H1 (cell line): ENCODE data around the gene PGM1. TPM values are rescaled to one million over a fixed set of nuclear protein-coding genes. Genes with fewer than 3 reads are reported as not detected.

Experiments used
- CTCF ChIA-PET: fragments of 300-600 bp; sonication (Branson Sonifier 250); formaldehyde crosslinking; loops from one replicate; lab custom pipeline; 2021; ENCODE audit not compliant: partially characterized antibody; lab: Charles Lee
- POLR2A ChIA-PET: fragments of 300-600 bp; sonication (Branson Sonifier 250); formaldehyde crosslinking; loops from one replicate; lab custom pipeline; 2021; ENCODE audit warnings: inconsistent platforms; ENCODE audit not compliant: partially characterized antibody; lab: Charles Lee
- DNase-seq, 2 experiments: peaks; one replicate each; pipeline versions ENCODE4 v3.0.0 to v3.0.0-alpha.2; 2010 to 2022; ENCODE audit warnings: low spot score in 2 of 2, low read depth in 1 of 2, mixed read lengths in 1 of 2
- FAIRE-seq: peaks from 2 replicates; lab custom pipeline; 2011; peaks lifted over from hg19 to GRCh38; lab: Jason Lieb, UNC
- H2AFZ ChIP-seq: 2 replicates; pipeline ENCODE4 v1.8.1; 2012; ENCODE audit warnings: low read length, inconsistent platforms
- H2AK5ac ChIP-seq: 2 replicates; pipeline ENCODE4 v1.6.1; 2013; ENCODE audit warnings: low read depth, low read length
- H2BK120ac ChIP-seq: replicated peaks from 2 replicates; pipeline ENCODE3; 2013; ENCODE audit warnings: low read depth, low read length, inconsistent platforms
- H2BK12ac ChIP-seq: 2 replicates; pipeline ENCODE4 v1.6.1; 2013; ENCODE audit warnings: low read depth, low read length
- H2BK15ac ChIP-seq: 2 replicates; pipeline ENCODE4 v1.6.1; 2013; ENCODE audit warnings: low read length
- H2BK20ac ChIP-seq: 2 replicates; pipeline ENCODE4 v1.6.1; 2013; ENCODE audit warnings: low read length
- H2BK5ac ChIP-seq: 2 replicates; pipeline ENCODE4 v1.6.1; 2013; ENCODE audit warnings: low read depth, low read length
- H3K14ac ChIP-seq: 2 replicates; pipeline ENCODE4 v1.6.1; 2013; ENCODE audit warnings: inconsistent platforms; ENCODE audit not compliant: insufficient read length
- H3K18ac ChIP-seq: 2 replicates; pipeline ENCODE4 v1.6.1; 2013; ENCODE audit warnings: low read length; ENCODE audit errors: extremely low read depth
- H3K23ac ChIP-seq: 2 replicates; pipeline ENCODE4 v1.6.1; 2013; ENCODE audit warnings: inconsistent platforms; ENCODE audit not compliant: insufficient read length
- H3K23me2 ChIP-seq: 2 replicates; pipeline ENCODE4 v1.6.1; 2013; ENCODE audit warnings: low read depth, low read length
- H3K27ac ChIP-seq: 2 replicates; pipeline ENCODE4 v1.6.1; 2011; ENCODE audit warnings: low read depth, low read length, inconsistent platforms
- H3K27me3 ChIP-seq, 4 experiments: replicated peaks in 1 of 4; 1 replicate in 1 of 4; 2 replicates in 3 of 4; pipeline versions ENCODE4 v1.6.1 to v1.8.1; 2011 to 2013; ENCODE audit warnings: low read length in 3 of 4, mild to moderate bottlenecking in 3 of 4, inconsistent platforms in 2 of 4, mixed read lengths in 2 of 4, moderate library complexity in 1 of 4; ENCODE audit not compliant: control insufficient read depth in 3 of 4, insufficient read depth in 3 of 4; ENCODE audit errors: extremely low read depth in 1 of 4
- H3K36me3 ChIP-seq, 4 experiments: 2 replicates each; pipeline versions ENCODE4 v1.6.1 to v1.8.1; 2011 to 2013; ENCODE audit warnings: mild to moderate bottlenecking in 4 of 4, low read length in 3 of 4, moderate library complexity in 2 of 4, control low read depth in 1 of 4, inconsistent platforms in 1 of 4; ENCODE audit not compliant: insufficient read depth in 4 of 4, control insufficient read depth in 2 of 4
- H3K4ac ChIP-seq: replicated peaks from 2 replicates; pipeline ENCODE3; 2013; ENCODE audit warnings: low read length, low read depth, mixed read lengths, inconsistent platforms; ENCODE audit not compliant: insufficient read length
- H3K4me1 ChIP-seq, 4 experiments: replicated peaks in 1 of 4; 1 replicate in 1 of 4; 2 replicates in 3 of 4; pipeline versions ENCODE4 v1.6.1 to v1.8.1; 2011 to 2013; ENCODE audit warnings: low read length in 3 of 4, inconsistent platforms in 2 of 4, mixed read lengths in 1 of 4; ENCODE audit not compliant: insufficient read depth in 4 of 4, control insufficient read depth in 3 of 4
- H3K4me2 ChIP-seq, 2 experiments: 2 replicates each; pipeline versions ENCODE4 v1.6.1 to v1.8.1; 2011 to 2013; ENCODE audit warnings: low read depth in 2 of 2, low read length in 2 of 2, control low read depth in 1 of 2, inconsistent platforms in 1 of 2, mild to moderate bottlenecking in 1 of 2; ENCODE audit not compliant: insufficient read depth in 1 of 2
- H3K4me3 ChIP-seq, 4 experiments: fragments of 200-600, 300-600 bp in 1 of 4; sonication (generic), shearing (Covaris generic), sonication (Bioruptor Twin) in 1 of 4; 2 replicates each; pipeline versions ENCODE4 v1.5.1 to v1.8.1; 2011 to 2016; ENCODE audit warnings: low read length in 4 of 4, low read depth in 3 of 4, control low read depth in 2 of 4, inconsistent platforms in 2 of 4, mild to moderate bottlenecking in 2 of 4, mixed read lengths in 1 of 4, moderate library complexity in 1 of 4; ENCODE audit not compliant: insufficient read depth in 2 of 4; ENCODE audit errors: extremely low read depth in 1 of 4
- H3K56ac ChIP-seq: replicated peaks from 2 replicates; pipeline ENCODE3; 2013; ENCODE audit warnings: low read depth, mild to moderate bottlenecking, mixed read lengths, low read length, inconsistent platforms; ENCODE audit not compliant: insufficient read length
- H3K79me1 ChIP-seq: 2 replicates; pipeline ENCODE4 v1.6.1; 2013; ENCODE audit warnings: low read depth, low read length, control low read depth
- H3K79me2 ChIP-seq, 2 experiments: 2 replicates each; pipeline versions ENCODE4 v1.6.1 to v1.8.1; 2012 to 2013; ENCODE audit warnings: low read length in 2 of 2, mild to moderate bottlenecking in 2 of 2, inconsistent platforms in 1 of 2; ENCODE audit not compliant: insufficient read depth in 2 of 2, control insufficient read depth in 1 of 2
- H3K9ac ChIP-seq, 4 experiments: replicated peaks in 1 of 4; 1 replicate in 1 of 4; 2 replicates in 3 of 4; pipeline versions ENCODE4 v1.6.1 to v1.8.1; 2011 to 2013; ENCODE audit warnings: low read depth in 3 of 4, low read length in 3 of 4, control low read depth in 2 of 4, mild to moderate bottlenecking in 2 of 4, moderate library complexity in 2 of 4, inconsistent platforms in 1 of 4; ENCODE audit errors: extremely low read depth in 1 of 4
- H3K9me3 ChIP-seq, 2 experiments: 2 replicates each; pipeline versions ENCODE4 v1.6.1 to v1.8.1; 2012 to 2013; ENCODE audit warnings: mild to moderate bottlenecking in 2 of 2, moderate library complexity in 2 of 2, control low read depth in 1 of 2, inconsistent platforms in 1 of 2, low read depth in 1 of 2, low read length in 1 of 2, mixed read lengths in 1 of 2; ENCODE audit not compliant: insufficient read depth in 2 of 2
- H4K20me1 ChIP-seq, 2 experiments: replicated peaks in 1 of 2; 2 replicates each; pipeline versions ENCODE3 to v1.8.1; 2011 to 2013; ENCODE audit warnings: inconsistent platforms in 2 of 2, low read length in 2 of 2, mild to moderate bottlenecking in 1 of 2; ENCODE audit not compliant: insufficient read depth in 2 of 2, control insufficient read depth in 1 of 2
- H4K5ac ChIP-seq: 2 replicates; pipeline ENCODE4 v1.6.1; 2013; ENCODE audit warnings: low read length, low read depth, mixed read lengths, inconsistent platforms; ENCODE audit not compliant: insufficient read length
- H4K8ac ChIP-seq: 2 replicates; pipeline ENCODE4 v1.8.0; 2013; ENCODE audit warnings: mild to moderate bottlenecking, moderate library complexity, low read length, inconsistent platforms; ENCODE audit not compliant: insufficient read depth; ENCODE audit errors: extremely low read depth
- H4K91ac ChIP-seq: replicated peaks from 2 replicates; pipeline ENCODE3; 2013; ENCODE audit warnings: low read length, mixed read lengths, inconsistent platforms; ENCODE audit not compliant: insufficient read length
- ASH2L ChIP-seq: fragments of 200-600, 300-600 bp; sonication (generic); IDR thresholded peaks from one replicate; pipeline ENCODE4 v1.7.1; 2017; ENCODE audit warnings: low read length
- BACH1 ChIP-seq: IDR thresholded peaks from 2 replicates; pipeline ENCODE4 v1.6.1; 2012; ENCODE audit warnings: low read length, improper control_type of control experiment
- BCL11A ChIP-seq, 2 experiments: IDR thresholded peaks; one replicate each; pipeline ENCODE4 v1.6.1; 2011; ENCODE audit warnings: low read depth in 2 of 2, low read length in 2 of 2, mild to moderate bottlenecking in 2 of 2
- EP300 ChIP-seq, 2 experiments: IDR thresholded peaks; 1 replicate in 1 of 2; 2 replicates in 1 of 2; pipeline ENCODE4 v1.6.1; 2011 to 2012; ENCODE audit warnings: low read depth in 2 of 2, low read length in 2 of 2, mild to moderate bottlenecking in 2 of 2, borderline replicate concordance in 1 of 2, inconsistent platforms in 1 of 2, moderate library complexity in 1 of 2
- JUN ChIP-seq: IDR thresholded peaks from 2 replicates; pipeline ENCODE4 v1.6.1; 2011; ENCODE audit warnings: low read depth, mild to moderate bottlenecking, improper control_type of control experiment, low read length
- KDM4A ChIP-seq: IDR thresholded peaks from one replicate; pipeline ENCODE4 v1.7.1; 2012; ENCODE audit warnings: low read depth, mild to moderate bottlenecking, moderate library complexity, low read length, inconsistent platforms; ENCODE audit not compliant: severe bottlenecking
- MAFK ChIP-seq: IDR thresholded peaks from 2 replicates; pipeline ENCODE4 v1.6.1; 2012; ENCODE audit warnings: low read depth, mild to moderate bottlenecking, improper control_type of control experiment, low read length
- TBP ChIP-seq: IDR thresholded peaks from 2 replicates; pipeline ENCODE4 v1.6.1; 2011; ENCODE audit warnings: low read depth, low read length, improper control_type of control experiment
- TEAD4 ChIP-seq: IDR thresholded peaks from 2 replicates; pipeline ENCODE4 v1.6.1; 2012; ENCODE audit warnings: low read depth, low read length, inconsistent platforms, mixed read lengths
- WGBS, 2 experiments: shearing (Covaris generic) in 1 of 2; methylation state at CpG; one replicate each; pipeline versions ENCODE4 v1.1.6 to v1.1.7; 2013 to 2015; ENCODE audit warnings: low lambda C conversion rate in 2 of 2, mixed read lengths in 2 of 2, inconsistent platforms in 1 of 2, low coverage in 1 of 2, missing lambda C conversion rate in 1 of 2; ENCODE audit not compliant: insufficient replicate concordance in 2 of 2, insufficient coverage in 1 of 2, insufficient read length in 1 of 2; ENCODE audit errors: extremely low coverage in 1 of 2, missing lambda C conversion rate in 1 of 2; 5-methylcytosine and 5-hydroxymethylcytosine counted together
- polyA plus RNA-seq, 7 experiments: library from polyadenylated mRNA; depleted of rRNA in 3 of 7; stranded (reverse) in 5 of 7; unstranded in 2 of 7; fragments of >200 nt in 5 of 7; fragments of 200-250 nt in 2 of 7; gene quantifications; 1 replicate in 5 of 7; 2 replicates in 1 of 7; 4 replicates in 1 of 7; pipeline versions ENCODE4 v1.2.1 to v1.2.3, GENCODE V29; 2011 to 2013; ENCODE audit warnings: missing spikeins in 2 of 7, mixed read lengths in 2 of 7
- total RNA-seq: library from RNA; stranded (reverse); fragmentation: NEBNext Ultra II Directional; extraction: Animal tissue kit (Norgen Biotek cat#: 25700); gene quantifications from 2 replicates; pipeline ENCODE4 v1.2.1, GENCODE V29; 2021
- TF ChIP-seq, protein P1 (sequence below): IDR thresholded peaks from 2 replicates; pipeline ENCODE4 v1.6.1; 2012; ENCODE audit warnings: inconsistent platforms

Gene PGM1
- total and polyA plus RNA-seq, 2 of the 8 experiments (the other 6 are each of a cell fraction or from before 2014, with no cell fraction given), result 33.0 to 65.4 TPM

DNA sequence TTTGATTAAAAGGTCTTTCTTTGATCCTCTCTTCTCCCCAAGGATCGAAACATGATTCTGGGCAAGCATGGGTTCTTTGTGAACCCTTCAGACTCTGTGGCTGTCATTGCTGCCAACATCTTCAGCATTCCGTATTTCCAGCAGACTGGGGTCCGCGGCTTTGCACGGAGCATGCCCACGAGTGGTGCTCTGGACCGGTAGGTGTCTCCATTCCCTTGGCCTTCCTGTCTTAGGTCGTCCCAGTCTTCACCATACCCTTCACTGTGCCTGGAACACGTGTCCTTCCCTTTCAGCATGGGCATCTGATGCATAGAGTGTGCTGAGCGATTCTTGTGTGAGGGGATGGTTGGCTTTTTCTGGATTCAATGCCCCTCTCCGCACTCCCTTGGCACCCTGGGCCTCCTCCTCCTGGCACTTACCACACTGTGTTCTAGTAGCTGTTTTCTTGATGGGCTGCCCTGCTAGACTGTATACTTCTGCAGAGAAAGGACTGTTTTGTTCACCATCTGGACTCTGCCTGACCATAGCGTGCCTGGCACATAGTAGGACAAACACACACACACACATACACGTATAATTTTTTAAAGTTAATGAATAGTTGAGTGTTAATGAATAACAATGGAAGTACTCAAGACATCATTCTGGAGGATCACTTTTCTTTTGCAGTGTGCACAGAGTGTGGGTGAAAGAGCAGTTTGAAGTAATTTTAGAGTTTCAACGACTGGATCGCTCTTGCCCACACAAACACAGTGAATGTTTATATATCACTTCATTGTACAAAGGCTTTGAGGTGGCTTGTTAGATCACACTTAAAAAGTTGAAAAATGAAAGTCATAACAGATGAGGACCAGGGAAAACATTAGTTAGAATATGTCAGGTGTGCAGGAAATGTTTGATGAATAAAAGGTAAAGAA lies 43.2 kb downstream of the PGM1 start:
- Histone ChIP-seq H2BK15ac (no peak overlapping the region), H4K5ac (no peak overlapping the region), H3K56ac (no peak overlapping the region), H3K4me2 (no peak overlapping the region)
- TF ChIP-seq TEAD4 (no peak), TBP (no peak), ASH2L (no peak), EP300 (IDR thresholded peaks at IDR 0.05; ENCODE audit: borderline replicate concordance in 1 of 2, low read depth in 2 of 2, low read length in 2 of 2) (no peak), JUN (no peak), KDM4A (no peak), MAFK (no peak), BCL11A (IDR thresholded peaks at IDR 0.05; ENCODE audit: low read depth in 2 of 2, low read length in 2 of 2) (no peak), BACH1 (no peak)
- TF ChIP-seq, protein P1, sequence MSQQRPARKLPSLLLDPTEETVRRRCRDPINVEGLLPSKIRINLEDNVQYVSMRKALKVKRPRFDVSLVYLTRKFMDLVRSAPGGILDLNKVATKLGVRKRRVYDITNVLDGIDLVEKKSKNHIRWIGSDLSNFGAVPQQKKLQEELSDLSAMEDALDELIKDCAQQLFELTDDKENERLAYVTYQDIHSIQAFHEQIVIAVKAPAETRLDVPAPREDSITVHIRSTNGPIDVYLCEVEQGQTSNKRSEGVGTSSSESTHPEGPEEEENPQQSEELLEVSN, result no peak
- TF ChIP-seq, all 59 proteins: peak for 0
- no peak overlapping the region for H3K27ac ChIP-seq
- H3K4me3 ChIP-seq, result no peak overlapping the region
- no peak overlapping the region for H3K14ac ChIP-seq
- no peaks in the 10 kb centered on the region for H3K9me3 ChIP-seq
- no peaks in the 10 kb centered on the region for H4K20me1 ChIP-seq
- no peaks in the 10 kb centered on the region for H3K23me2 ChIP-seq
- H3K23ac ChIP-seq, result no peak overlapping the region
- 88% methylated on average over 15 of the region's 15 CpGs; no CpG with 5 or more reads in 1 of the 2 experiments for WGBS, 2 experiments
- H2BK120ac ChIP-seq, result no peak overlapping the region
- no peak overlapping the region for H2AK5ac ChIP-seq
- no peak overlapping the region for H3K9ac ChIP-seq
- no peak overlapping the region for H4K91ac ChIP-seq
- H3K27me3 ChIP-seq, result no peaks in the 10 kb centered on the region
- no peaks in the 10 kb centered on the region for H3K79me1 ChIP-seq
- no peak overlapping the region for H4K8ac ChIP-seq
- no peak for DNase-seq
- H2AFZ ChIP-seq, result no peak overlapping the region
- no peak for FAIRE-seq
- H3K18ac ChIP-seq, result no peak overlapping the region
- no peak overlapping the region for H2BK20ac ChIP-seq
- ChIA-PET CTCF (interaction anchor here (0.7 to 2.0 kb wide), 4 partner anchors 11 to 466 kb away, joined by 3 to 12 read pairs (median 4); no protein-coding TSS in a partner anchor), POLR2A (no interaction called here)
- H2BK5ac ChIP-seq, result no peak overlapping the region
- H3K79me2 ChIP-seq, result no peaks in the 10 kb centered on the region
- H3K4ac ChIP-seq, result no peak overlapping the region
- H3K36me3 ChIP-seq, result peaks cover 0 to 26% (median 5%) of the 10 kb centered on the region in 4 experiments; a peak in 4 of 8 replicates
- no peaks in the 10 kb centered on the region for H3K4me1 ChIP-seq
- H2BK12ac ChIP-seq, result no peak overlapping the region
